GM19395 (cell line): ENCODE measurements around the gene PRCD.

Experiments
- ATAC-seq: cut with Tn5 transposase; IDR thresholded peaks from one replicate; pipeline ENCODE4 v1.9.1; 2021; ENCODE audit warnings: mild to moderate bottlenecking, moderate library complexity; ENCODE audit not compliant: unreplicated experiment

PRCD gene

DNA sequence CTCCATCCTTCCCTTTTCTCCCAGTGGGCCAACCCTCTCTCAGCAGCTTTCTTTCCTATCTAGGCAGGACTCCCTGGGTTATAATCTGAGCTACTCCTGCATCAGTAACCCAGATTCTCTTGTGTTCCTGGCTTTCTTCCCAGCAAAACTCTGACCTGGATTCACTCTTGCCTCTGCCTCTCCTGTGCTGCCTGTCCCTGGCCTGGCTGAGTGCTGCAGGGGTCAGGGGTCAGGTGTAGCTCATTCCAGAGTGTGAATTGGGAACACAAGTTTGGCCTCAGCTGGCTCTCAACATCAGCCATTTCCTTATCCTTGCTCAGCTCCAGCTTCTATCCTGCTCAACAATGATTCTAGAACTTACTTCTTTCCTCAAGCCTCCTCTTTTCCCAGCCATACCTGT is 48.3 kb downstream of the PRCD start:
- ATAC-seq = no peak

DNA sequence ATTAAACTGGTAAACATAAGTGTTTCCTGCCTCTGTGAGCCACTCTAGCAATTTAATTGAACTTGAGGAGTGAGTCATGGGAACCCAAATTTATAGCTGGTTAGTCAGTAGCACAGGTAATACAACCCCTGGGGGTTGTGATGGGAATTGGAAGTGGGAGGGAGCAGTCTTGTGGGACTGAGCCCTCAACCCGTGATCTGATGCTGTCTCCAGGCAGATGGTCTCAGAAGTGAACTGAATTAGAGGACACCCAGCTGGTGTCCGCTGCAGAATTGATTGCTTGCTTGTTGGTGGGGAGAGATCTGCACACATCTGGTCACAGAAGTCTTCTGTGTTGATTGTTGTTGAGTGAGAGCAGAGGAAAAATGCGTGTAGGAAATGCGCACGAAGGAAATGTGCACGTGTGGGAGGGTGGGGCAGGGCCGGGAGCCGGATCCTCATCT is 53.6 kb downstream of the PRCD start:
- no peak for ATAC-seq

DNA sequence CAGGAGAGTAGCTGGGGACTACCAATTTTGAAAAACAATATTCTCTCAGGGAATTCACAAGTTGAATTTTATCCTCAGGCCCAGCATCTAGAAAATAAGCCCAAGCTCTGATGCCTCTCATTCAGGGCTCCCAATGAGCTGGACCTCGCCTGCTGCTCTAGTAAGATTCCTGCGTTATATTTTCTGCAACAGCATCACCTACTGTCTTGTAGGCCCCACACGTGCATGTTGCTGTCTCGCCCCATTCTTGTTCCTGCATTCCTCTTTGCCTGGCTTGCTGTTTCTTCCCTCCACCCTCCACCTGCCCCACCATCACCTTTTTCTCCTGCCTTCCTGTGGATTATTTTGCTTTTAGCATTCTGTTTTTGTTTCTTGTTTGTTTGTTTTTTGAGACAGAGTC is 54.1 kb downstream of the PRCD start:
- no peak for ATAC-seq

DNA sequence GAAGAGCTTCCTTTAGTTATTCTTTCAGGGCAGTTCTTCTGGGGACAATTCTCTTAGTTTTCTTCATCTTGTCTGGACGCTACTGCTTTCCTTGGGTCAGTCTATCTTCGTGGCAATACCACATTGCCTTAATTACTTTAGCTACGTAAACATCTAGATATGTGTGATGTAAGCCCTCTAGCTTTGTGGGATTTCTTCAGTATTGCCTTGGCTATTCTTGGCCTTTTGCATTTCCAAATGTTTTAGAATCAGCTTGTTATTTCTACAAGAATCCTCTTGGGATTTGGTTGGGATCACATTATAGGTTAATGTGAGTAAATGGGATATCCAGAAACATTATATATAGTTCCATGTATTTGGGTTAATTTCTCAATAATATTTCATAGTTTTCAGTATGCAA is 54.8 kb downstream of the PRCD start:
- ATAC-seq = no peak
